ENCODE measurements around the gene C19orf73. TPM values are rescaled to one million over a fixed set of nuclear protein-coding genes. Genes with fewer than 3 reads are reported as not detected.
A peak's percentile ranks its signal among the peaks of the same experiment; 100 is the strongest.

Gene C19orf73
- total and polyA plus RNA-seq, 9 of the 15 experiments (the other 6 are each of a cell fraction or from before 2014, with no cell fraction given), result 0.08 to 7.4 (median 1.4) TPM

DNA sequence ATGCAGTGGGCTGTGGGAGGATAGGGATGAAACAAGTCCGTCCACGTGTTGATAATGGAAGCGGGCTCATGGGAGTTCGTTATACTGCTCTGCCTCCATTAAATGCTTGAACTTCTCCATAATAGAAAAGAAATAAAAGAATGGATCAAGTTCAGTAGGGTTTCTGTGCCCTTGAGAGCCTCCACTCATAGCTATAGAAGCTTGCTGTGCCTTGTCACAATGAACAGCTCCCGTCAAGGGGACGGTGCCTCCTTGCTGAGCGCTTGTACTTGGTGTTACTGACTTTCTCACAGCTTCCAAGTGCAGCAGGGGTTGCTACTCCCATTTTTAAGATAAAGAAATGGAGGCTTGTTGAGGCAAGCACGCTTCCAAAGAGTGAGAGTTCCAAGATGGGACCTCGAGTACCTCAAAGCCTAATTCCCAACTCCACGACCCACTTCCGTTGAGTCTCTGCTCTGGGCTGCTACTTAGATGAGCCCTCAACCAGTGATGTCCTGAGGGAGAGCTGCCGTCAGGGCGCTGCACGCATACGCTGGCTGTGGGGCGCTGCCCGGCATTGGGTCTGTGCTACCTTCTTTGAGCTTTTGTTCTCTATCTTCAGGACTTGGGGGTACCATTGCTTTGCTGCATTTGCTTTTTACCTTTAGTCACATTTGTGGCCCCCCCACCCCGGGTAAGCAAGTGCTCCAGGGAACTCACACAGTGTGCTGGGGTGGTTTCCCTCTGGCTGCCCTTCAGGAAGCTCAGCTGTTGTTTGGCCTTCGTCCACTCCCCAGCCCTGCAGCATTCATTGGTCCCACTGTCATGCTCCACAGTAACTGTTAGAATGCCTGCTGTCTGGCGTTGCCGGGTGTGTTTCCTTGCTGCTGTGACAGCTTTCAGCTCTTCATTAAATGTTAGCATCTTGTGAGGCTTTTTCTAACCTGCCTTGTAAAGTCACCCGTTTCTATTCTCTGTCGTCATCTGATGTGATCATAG, 24.1 kb downstream of the C19orf73 start:
- Histone ChIP-seq H3K79me2 (ENCODE audit: control insufficient read depth, insufficient read depth, low read length) (peaks cover 73% of the 10 kb centered on the region), H3K9me3 (replicated peaks; ENCODE audit: control insufficient read depth, insufficient read depth, low read depth, low read length) (no peaks in the 10 kb centered on the region), H4K20me1 (replicated peaks; ENCODE audit: control insufficient read depth, insufficient read depth, low read length) (peaks cover 29% of the 10 kb centered on the region), H3K4me3 (no peak overlapping the region), H2AFZ (ENCODE audit: low read depth, low read length) (no peak overlapping the region), H3K9me1 (ENCODE audit: control insufficient read depth, insufficient read depth, low read length) (no peaks in the 10 kb centered on the region), H3K4me2 (ENCODE audit: insufficient read depth, low read length) (no peak overlapping the region), H3K27me3 (ENCODE audit: control insufficient read depth in 2 of 2, insufficient read depth in 2 of 2, low read length in 2 of 2) (no peaks in the 10 kb centered on the region), H3K4me1 (replicated peaks in 1 of 2; ENCODE audit: control insufficient read depth in 2 of 2, insufficient read depth in 2 of 2, low read length in 2 of 2) (no peaks in the 10 kb centered on the region; a peak in 2 of 5 replicates), H3K36me3 (ENCODE audit: control insufficient read depth, insufficient read depth, low read length) (peaks cover 100% of the 10 kb centered on the region), H3K27ac (ENCODE audit: extremely low read depth, low read depth, low read length) (no peak overlapping the region), H3K9ac (ENCODE audit: insufficient read depth in 1 of 2, low read depth in 2 of 2, low read length in 2 of 2) (no peak overlapping the region)
- no peak for ATAC-seq
- no peak for FAIRE-seq
- TF ChIP-seq YBX1 (IDR thresholded peaks at IDR 0.05) (no peak), RBFOX2 (IDR thresholded peaks at IDR 0.05; ENCODE audit: low read depth, low read length) (peak; percentile 62), POLR2G (IDR thresholded peaks at IDR 0.05; ENCODE audit: low read depth, low read length) (peak; percentile 54)
- ChIA-PET POLR2A (interaction anchor here (0.5 to 2.4 kb wide), 11 partner anchors 8 to 1127 kb away, joined by 3 to 14 read pairs (median 3); no protein-coding TSS in a partner anchor), CTCF (ENCODE audit: low intra/inter-chr PET ratio) (no interaction called here)
- intact Hi-C loops (cut with micrococcal nuclease), result no loop called here
- 90% methylated on average over 22 of the region's 23 CpGs for WGBS (ENCODE audit: insufficient coverage, low coverage, missing lambda C conversion rate)
- DNase-seq (ENCODE audit: extremely low read depth in 1 of 4, low spot score in 3 of 4), result no peak
- in situ Hi-C loops (cut with MboI), result loop anchor here (5.0 kb wide), 1 partner anchor 98 kb away; no protein-coding TSS in a partner anchor
- no TSS peak for BruUV-seq (replicated peaks)

DNA sequence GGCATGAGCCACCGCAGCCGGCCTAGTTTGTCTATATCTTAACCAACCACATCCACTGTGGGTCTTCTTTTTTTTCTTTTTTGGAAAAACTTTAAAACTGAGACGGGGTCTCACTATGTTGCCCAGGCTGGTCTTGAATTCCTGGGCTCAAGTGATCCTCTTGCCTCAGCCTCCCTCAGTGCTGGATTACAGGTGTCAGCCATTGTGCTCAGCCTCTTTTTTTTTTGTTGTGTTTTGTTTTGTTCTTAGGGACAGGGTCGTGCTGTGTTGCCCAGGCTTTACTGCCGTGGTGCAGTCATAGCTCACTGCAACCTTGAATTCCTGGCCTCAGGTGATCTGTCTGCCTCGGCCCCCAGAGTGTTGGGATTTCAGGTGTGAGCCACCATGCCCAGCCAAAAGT, 26.3 kb downstream of the C19orf73 start:
- 98% methylated on average over 6 of the region's 6 CpGs for WGBS (ENCODE audit: insufficient coverage, low coverage, missing lambda C conversion rate)
- no TSS peak for BruUV-seq (replicated peaks)

More for the DNA sequence above, 26.3 kb downstream of the C19orf73 start:
- H3K79me2 ChIP-seq (ENCODE audit: control insufficient read depth, insufficient read depth, low read length), result peaks cover 72% of the 10 kb centered on the region
- DNase-seq (ENCODE audit: extremely low read depth in 1 of 4, low spot score in 3 of 4) (no peak), FAIRE-seq (no peak), ATAC-seq (no peak)
- TF ChIP-seq ZC3H11A (IDR thresholded peaks at IDR 0.05; ENCODE audit: low read depth, low read length), result no peak
- no peak for TF ChIP-seq NFYB (IDR thresholded peaks at IDR 0.05; ENCODE audit: extremely low read depth, insufficient read length)
- TF ChIP-seq RBM25 (IDR thresholded peaks at IDR 0.05; ENCODE audit: low read depth, low read length, severe bottlenecking), result peak; percentile 6
- no peak for TF ChIP-seq ILK (tag; IDR thresholded peaks at IDR 0.05; ENCODE audit: borderline replicate concordance, low read depth)
- TF ChIP-seq ZNF121 (CRISPR knock-in tag; conservative IDR thresholded peaks at IDR 0.05), result peak; percentile 68
- no peak overlapping the region for H3K9ac ChIP-seq (ENCODE audit: insufficient read depth in 1 of 2, low read depth in 2 of 2, low read length in 2 of 2)
- intact Hi-C loops (cut with micrococcal nuclease), result no loop called here
- no peaks in the 10 kb centered on the region for H3K27me3 ChIP-seq (ENCODE audit: control insufficient read depth in 2 of 2, insufficient read depth in 2 of 2, low read length in 2 of 2)
- POLR2A ChIA-PET, result interaction anchor here (0.6 kb wide), 1 partner anchor 255 kb away, joined by 3 read pairs; no protein-coding TSS in a partner anchor
- no peak overlapping the region for H3K4me3 ChIP-seq
- H2AFZ ChIP-seq (ENCODE audit: low read depth, low read length), result no peak overlapping the region
- in situ Hi-C loops (cut with MboI), result no loop called here
- no peaks in the 10 kb centered on the region for H3K9me3 ChIP-seq (replicated peaks; ENCODE audit: control insufficient read depth, insufficient read depth, low read depth, low read length)
- peaks cover 93% of the 10 kb centered on the region for H3K36me3 ChIP-seq (ENCODE audit: control insufficient read depth, insufficient read depth, low read length)
- CTCF ChIA-PET (ENCODE audit: low intra/inter-chr PET ratio), result no interaction called here
- no peaks in the 10 kb centered on the region for H3K9me1 ChIP-seq (ENCODE audit: control insufficient read depth, insufficient read depth, low read length)
- no peak overlapping the region for H3K27ac ChIP-seq (ENCODE audit: extremely low read depth, low read depth, low read length)
- peaks cover 2 to 5% of the 10 kb centered on the region in 2 experiments; a peak in 2 of 5 replicates for H3K4me1 ChIP-seq (replicated peaks in 1 of 2; ENCODE audit: control insufficient read depth in 2 of 2, insufficient read depth in 2 of 2, low read length in 2 of 2)
- no peak overlapping the region for H3K4me2 ChIP-seq (ENCODE audit: insufficient read depth, low read length)
- H4K20me1 ChIP-seq (replicated peaks; ENCODE audit: control insufficient read depth, insufficient read depth, low read length), result peaks cover 29% of the 10 kb centered on the region

Measured in K562 (cell line).